Vagina (tissue), 2 donors: Measurements from ENCODE around the gene GUCY2F.

ENCODE experiments used
- CTCF ChIP-seq, 3 experiments: fragments of 450-650 bp in 2 of 3; fragments of 200-600 bp in 1 of 3; sonication (generic) in 1 of 3; IDR thresholded peaks; one replicate each; pipeline ENCODE4 v1.5.1; 2017 to 2019; ENCODE audit warnings: antibody characterized with exemption in 3 of 3, mild to moderate bottlenecking in 2 of 3, moderate library complexity in 2 of 3
- POLR2A ChIP-seq, 2 donors: fragments of 450-650 bp; IDR thresholded peaks; one replicate each; pipeline ENCODE4 v1.6.1; 2017; ENCODE audit warnings: antibody characterized with exemption in 2 of 2, mild to moderate bottlenecking in 2 of 2, moderate library complexity in 2 of 2

DNA sequence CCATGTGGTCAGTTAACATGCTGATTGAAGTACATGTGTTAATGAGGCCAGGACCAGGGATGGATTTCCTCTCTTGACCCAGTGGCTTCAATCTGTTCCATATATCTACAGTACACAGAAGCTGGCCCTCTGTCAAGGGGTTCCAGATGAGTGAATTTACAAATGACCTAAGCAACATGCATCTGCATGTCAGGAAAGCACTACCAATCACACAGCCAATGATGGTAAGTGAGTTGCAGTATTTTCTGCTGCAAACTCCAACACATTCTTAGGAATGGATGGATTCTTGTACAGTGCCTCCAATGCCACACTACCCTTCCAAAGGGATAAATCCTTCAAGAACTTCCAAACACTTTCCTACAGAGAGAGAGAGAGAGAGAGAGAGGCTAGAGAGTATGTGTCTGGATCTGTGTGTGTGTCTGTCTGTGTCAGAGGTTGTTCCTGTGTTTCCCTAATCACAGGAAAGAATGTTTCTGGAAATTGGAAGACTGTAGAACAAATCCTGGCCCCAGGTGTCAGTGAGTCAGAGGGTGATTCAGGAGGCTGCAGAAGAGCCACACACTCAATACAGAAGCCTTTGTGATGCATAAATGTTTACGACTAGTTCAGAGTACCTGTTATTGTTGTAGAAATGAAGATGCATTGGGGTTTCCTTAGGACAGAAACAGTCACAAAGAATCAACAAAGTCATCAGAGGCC is 107.5 kb downstream of the GUCY2F start:
- TF ChIP-seq CTCF (IDR thresholded peaks at IDR 0.05) (no peak), POLR2A (IDR thresholded peaks at IDR 0.05) (no peak)
